HG03095 (cell line): ENCODE results near the gene FSIP1.

Source experiments
- ATAC-seq: cut with Tn5 transposase; IDR thresholded peaks from one replicate; pipeline ENCODE4 v1.9.1; 2021; ENCODE audit warnings: moderate library complexity; ENCODE audit not compliant: unreplicated experiment

Gene FSIP1

GRCh38 chr15:39625451-39625850, 157.2 kb downstream of the FSIP1 start:
- no peak for ATAC-seq

GRCh38 chr15:39624806-39625205, 157.8 kb downstream of the FSIP1 start:
- ATAC-seq, result no peak

GRCh38 chr15:39623529-39623931, 159.1 kb downstream of the FSIP1 start:
- ATAC-seq, result peak; percentile 87

GRCh38 chr15:39622660-39623516, 159.8 kb downstream of the FSIP1 start:
- ATAC-seq, result peak; percentile 5

GRCh38 chr15:39621976-39622375, 160.7 kb downstream of the FSIP1 start:
- no peak for ATAC-seq

GRCh38 chr15:39621210-39621609, 161.4 kb downstream of the FSIP1 start:
- ATAC-seq, result no peak

- no peak for ATAC-seq
These were observed 164.4 kb downstream of the FSIP1 start for GRCh38 chr15:39618063-39618823.

- ATAC-seq, result no peak
These were observed 165.7 kb downstream of the FSIP1 start for GRCh38 chr15:39616731-39617455.

GRCh38 chr15:39613861-39614260, 168.8 kb downstream of the FSIP1 start:
- ATAC-seq, result no peak

- no peak for ATAC-seq
These were observed 169.4 kb downstream of the FSIP1 start for GRCh38 chr15:39613271-39613670.

- ATAC-seq, result no peak
These were observed 172.0 kb downstream of the FSIP1 start for GRCh38 chr15:39610665-39611064.

GRCh38 chr15:39609166-39609916, 173.3 kb downstream of the FSIP1 start:
- no peak for ATAC-seq

GRCh38 chr15:39608185-39609139, 174.2 kb downstream of the FSIP1 start:
- no peak for ATAC-seq

- no peak for ATAC-seq
These were observed 177.5 kb downstream of the FSIP1 start for GRCh38 chr15:39605146-39605545.

GRCh38 chr15:39602143-39602542, 180.5 kb downstream of the FSIP1 start:
- no peak for ATAC-seq

GRCh38 chr15:39599871-39600270, 182.8 kb downstream of the FSIP1 start:
- no peak for ATAC-seq

GRCh38 chr15:39598958-39599845, 183.4 kb downstream of the FSIP1 start:
- ATAC-seq, result no peak

GRCh38 chr15:39598186-39598850, 184.3 kb downstream of the FSIP1 start:
- no peak for ATAC-seq
